Ovary (tissue), 9 donors: ENCODE measurements around the gene TRPM5. TPM values are rescaled to one million over a fixed set of nuclear protein-coding genes. Genes with fewer than 3 reads are reported as not detected.

ENCODE experiments used
- DNase-seq, 5 donors: peaks; one replicate each; pipeline ENCODE4 v3.0.0-alpha.2; 2019 to 2020
- H3K27ac ChIP-seq, 2 donors: fragments of 200-600 bp; one replicate each; pipeline versions ENCODE4 v1.5.1 to v1.8.0; 2019 to 2022
- H3K27me3 ChIP-seq: fragments of 200-600 bp; one replicate; pipeline ENCODE4 v1.8.0; 2022
- H3K36me3 ChIP-seq: fragments of 200-600 bp; sonication (generic); one replicate; pipeline ENCODE4 v1.5.1; 2019
- H3K4me1 ChIP-seq: one replicate; pipeline ENCODE4 v1.8.1; 2013; ENCODE audit warnings: mild to moderate bottlenecking, moderate library complexity; ENCODE audit not compliant: insufficient read depth
- H3K4me3 ChIP-seq: fragments of 200-600 bp; sonication (generic); one replicate; pipeline ENCODE4 v1.5.1; 2017
- H3K9me3 ChIP-seq, 2 donors: fragments of 200-600 bp in 1 of 2; sonication (generic) in 1 of 2; one replicate each; pipeline versions ENCODE4 v1.5.1 to v1.8.1; 2013 to 2019; ENCODE audit warnings: mild to moderate bottlenecking in 1 of 2, moderate library complexity in 1 of 2
- CTCF ChIP-seq, 3 donors: fragments of 450-650 bp in 2 of 3; fragments of 200-600 bp in 1 of 3; IDR thresholded peaks; one replicate each; pipeline versions ENCODE4 v1.5.1 to v1.8.0; 2016 to 2022; ENCODE audit warnings: antibody characterized with exemption in 3 of 3, mild to moderate bottlenecking in 1 of 3
- EP300 ChIP-seq: sonication (generic); formaldehyde crosslinking; IDR thresholded peaks from one replicate; pipeline ENCODE4 v1.6.1; 2017; ENCODE audit warnings: antibody characterized with exemption
- POLR2A ChIP-seq: fragments of 450-650 bp; IDR thresholded peaks from one replicate; pipeline ENCODE4 v1.6.1; 2017; ENCODE audit warnings: antibody characterized with exemption, mild to moderate bottlenecking, moderate library complexity
- WGBS, 3 donors: extraction: QIAGEN DNeasy Blood & Tissue Kit in 1 of 3; methylation state at CpG; one replicate each; pipeline versions ENCODE4 v1.1.5 to v1.1.7; 2013 to 2017; 5-methylcytosine and 5-hydroxymethylcytosine counted together
- intact Hi-C, 4 donors: fragments of 100-400 bp; cut with DNase I; formaldehyde crosslinking; loops; one replicate each; pipeline versions ENCODE4 v1.11.0 to v1.15.1; 2022 to 2023
- polyA plus RNA-seq, 2 donors: library from polyadenylated mRNA; stranded (reverse); fragments of 200-250 nt in 1 of 2; fragments of 350-450 nt in 1 of 2; fragmentation: Illumina TruSeq in 1 of 2; extraction: RNeasy Lipid Tissue Mini Kit (QIAGEN cat#74804) in 1 of 2; gene quantifications; one replicate each; pipeline ENCODE4 v1.2.3, GENCODE V29; 2013 to 2014
- total RNA-seq, 7 donors: library from RNA; depleted of rRNA in 2 of 7; stranded (reverse); fragments of >200 nt in 2 of 7; fragmentation: NEBNext Ultra II Directional in 3 of 7; extraction: Animal tissue kit (Norgen Biotek cat#: 25700) in 3 of 7; gene quantifications; one replicate each; pipeline versions ENCODE4 v1.1.0 to v1.2.4, GENCODE V29; 2016 to 2023
- donor health status: DM: no; HTN: no; CAD: no; lungs with moderate emphysema.
- donor health status: DM: no; HTN: no; CAD: no.
- donor health status: Bipolar disorder and iron deficiency.
- donor health status: DM: yes; HTN: yes; CAD: no.
- donor health status: DM: no; HTN: no; CAD: no.
- donor health status: DM: yes; HTN: yes; CAD: no.

Gene TRPM5
- total and polyA plus RNA-seq, 9 donors = 0.05 to 0.11 (median 0.08) TPM; not detected in 6

- no peak overlapping the region for H3K27ac ChIP-seq
Observed at GRCh38 chr11:2477936-2478335, 33.6 kb upstream of the TRPM5 start.

GRCh38 chr11:2477254-2477653, 32.9 kb upstream of the TRPM5 start:
- no peak for DNase-seq

More at GRCh38 chr11:2477936-2478335, 33.6 kb upstream of the TRPM5 start:
- Histone ChIP-seq H3K4me3 (no peak overlapping the region), H3K27me3 (no peaks in the 10 kb centered on the region), H3K36me3 (no peaks in the 10 kb centered on the region), H3K4me1 (no peaks in the 10 kb centered on the region), H3K9me3 (no peaks in the 10 kb centered on the region)
- no peak for DNase-seq
- no peak for TF ChIP-seq POLR2A
- TF ChIP-seq EP300 = no peak
- no peak for TF ChIP-seq CTCF (IDR thresholded peaks at IDR 0.05)
- intact Hi-C loops = no loop called here
- 71 to 84% (median 78%) methylated on average over 8 of the region's 8 CpGs for WGBS, 3 donors

GRCh38 chr11:2475136-2475918, 31.0 kb upstream of the TRPM5 start:
- H3K27ac ChIP-seq = no peak overlapping the region
- H3K4me1 ChIP-seq = no peaks in the 10 kb centered on the region
- no peak for DNase-seq
- 68 to 76% (median 76%) methylated on average over 17 of the region's 17 CpGs for WGBS, 3 donors
- H3K36me3 ChIP-seq = no peaks in the 10 kb centered on the region
- TF ChIP-seq EP300 (no peak), POLR2A (no peak), CTCF (IDR thresholded peaks at IDR 0.05) (no peak)
- H3K27me3 ChIP-seq = no peaks in the 10 kb centered on the region
- intact Hi-C loops = no loop called here
- no peaks in the 10 kb centered on the region for H3K9me3 ChIP-seq
- no peak overlapping the region for H3K4me3 ChIP-seq

More at GRCh38 chr11:2477254-2477653, 32.9 kb upstream of the TRPM5 start:
- WGBS, 3 donors = 52 to 63% (median 61%) methylated on average over 3 of the region's 3 CpGs
- Histone ChIP-seq H3K4me1 (no peaks in the 10 kb centered on the region), H3K36me3 (no peaks in the 10 kb centered on the region), H3K9me3 (no peaks in the 10 kb centered on the region), H3K27ac (no peak overlapping the region), H3K4me3 (no peak overlapping the region), H3K27me3 (no peaks in the 10 kb centered on the region)
- intact Hi-C loops = no loop called here
- no peak for TF ChIP-seq POLR2A
- no peak for TF ChIP-seq CTCF (IDR thresholded peaks at IDR 0.05)
- no peak for TF ChIP-seq EP300

- no peaks in the 10 kb centered on the region for H3K9me3 ChIP-seq
- no peak for TF ChIP-seq POLR2A
- no peak for TF ChIP-seq CTCF (IDR thresholded peaks at IDR 0.05)
- no peak for TF ChIP-seq EP300
- no peak overlapping the region for H3K4me3 ChIP-seq
- no peak overlapping the region for H3K27ac ChIP-seq
- intact Hi-C loops = no loop called here
- no peaks in the 10 kb centered on the region for H3K27me3 ChIP-seq
- no peaks in the 10 kb centered on the region for H3K4me1 ChIP-seq
- H3K36me3 ChIP-seq = no peaks in the 10 kb centered on the region
- WGBS, 3 donors = 86 to 95% (median 92%) methylated on average over 18 to 19 of the region's 19 CpGs
- DNase-seq = no peak
Observed at GRCh38 chr11:2474059-2474901, 30.0 kb upstream of the TRPM5 start.
